Neural cell (in vitro differentiated cells): ENCODE results near the gene ANXA6.

Experiments used
- EP300 ChIP-seq: fragments of 450-650 bp; conservative IDR thresholded peaks from 2 replicates; pipeline ENCODE4 v1.6.1; 2014; ENCODE audit warnings: antibody characterized with exemption, mild to moderate bottlenecking, moderate library complexity; ENCODE audit not compliant: poor library complexity, severe bottlenecking
- EZH2 ChIP-seq: fragments of 200-600, 300-800 bp; shearing (Covaris generic), sonication (generic); IDR thresholded peaks from 2 replicates; pipeline ENCODE4 v1.6.1; 2014; ENCODE audit warnings: antibody characterized with exemption, low read length, borderline replicate concordance, mild to moderate bottlenecking; ENCODE audit not compliant: insufficient read depth, poor library complexity, severe bottlenecking
- MXI1 ChIP-seq: fragments of 450-650 bp; conservative IDR thresholded peaks from 2 replicates; pipeline ENCODE4 v1.6.1; 2014; ENCODE audit warnings: antibody characterized with exemption, mild to moderate bottlenecking; ENCODE audit not compliant: poor library complexity, severe bottlenecking
- POLR2AphosphoS5 ChIP-seq: IDR thresholded peaks from 2 replicates; pipeline ENCODE4 v1.6.1; 2012
- RAD21 ChIP-seq: fragments of 450-650 bp; conservative IDR thresholded peaks from 2 replicates; pipeline ENCODE4 v1.6.1; 2014; ENCODE audit warnings: antibody characterized with exemption, mild to moderate bottlenecking, moderate library complexity
- TAF1 ChIP-seq: IDR thresholded peaks from 2 replicates; pipeline ENCODE4 v1.6.1; 2012; ENCODE audit warnings: low read depth
- TF ChIP-seq, protein P1 (sequence below): fragments of 450-650 bp; IDR thresholded peaks from 2 replicates; pipeline ENCODE4 v1.5.1; 2014; ENCODE audit warnings: antibody characterized with exemption, mild to moderate bottlenecking, moderate library complexity; ENCODE audit not compliant: poor library complexity, severe bottlenecking
- TF ChIP-seq, protein P2 (sequence below): IDR thresholded peaks from 2 replicates; pipeline ENCODE4 v1.6.1; 2012; ENCODE audit warnings: borderline replicate concordance

DNA sequence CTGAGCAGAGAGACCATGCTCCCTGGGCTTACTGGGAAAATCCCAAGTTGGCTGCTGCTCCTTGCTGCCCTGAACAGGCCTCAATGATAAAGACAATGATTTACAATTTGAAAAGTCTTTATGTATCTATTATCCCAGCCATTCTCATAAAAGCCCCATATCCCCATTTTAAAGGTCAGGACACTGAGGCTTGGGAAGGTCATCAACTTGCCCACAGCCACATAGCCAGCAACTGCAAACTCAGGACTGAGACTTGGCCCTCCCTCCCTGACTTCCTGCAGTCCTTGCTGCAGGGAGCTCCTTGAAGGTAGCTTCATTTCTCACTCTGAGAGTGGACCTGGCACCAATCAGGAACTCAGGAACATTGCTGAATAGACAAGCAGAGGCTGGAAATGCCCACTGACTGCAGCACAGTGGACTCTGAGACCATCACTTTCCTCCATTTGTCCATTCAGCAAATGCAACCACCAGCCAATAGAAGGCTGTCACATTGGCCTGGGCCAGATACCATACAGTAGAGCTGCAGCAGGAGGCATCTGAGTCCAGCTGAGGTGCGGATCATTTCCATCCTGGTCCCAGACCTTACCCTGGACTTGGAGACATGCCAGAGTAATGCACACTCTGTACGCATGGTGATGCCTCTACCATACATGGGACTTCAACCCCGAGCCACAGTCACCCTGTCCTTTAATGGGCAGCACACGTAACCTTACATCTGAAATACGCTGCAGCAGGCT lies 95.0 kb downstream of the ANXA6 start:
- TF ChIP-seq, protein P1, sequence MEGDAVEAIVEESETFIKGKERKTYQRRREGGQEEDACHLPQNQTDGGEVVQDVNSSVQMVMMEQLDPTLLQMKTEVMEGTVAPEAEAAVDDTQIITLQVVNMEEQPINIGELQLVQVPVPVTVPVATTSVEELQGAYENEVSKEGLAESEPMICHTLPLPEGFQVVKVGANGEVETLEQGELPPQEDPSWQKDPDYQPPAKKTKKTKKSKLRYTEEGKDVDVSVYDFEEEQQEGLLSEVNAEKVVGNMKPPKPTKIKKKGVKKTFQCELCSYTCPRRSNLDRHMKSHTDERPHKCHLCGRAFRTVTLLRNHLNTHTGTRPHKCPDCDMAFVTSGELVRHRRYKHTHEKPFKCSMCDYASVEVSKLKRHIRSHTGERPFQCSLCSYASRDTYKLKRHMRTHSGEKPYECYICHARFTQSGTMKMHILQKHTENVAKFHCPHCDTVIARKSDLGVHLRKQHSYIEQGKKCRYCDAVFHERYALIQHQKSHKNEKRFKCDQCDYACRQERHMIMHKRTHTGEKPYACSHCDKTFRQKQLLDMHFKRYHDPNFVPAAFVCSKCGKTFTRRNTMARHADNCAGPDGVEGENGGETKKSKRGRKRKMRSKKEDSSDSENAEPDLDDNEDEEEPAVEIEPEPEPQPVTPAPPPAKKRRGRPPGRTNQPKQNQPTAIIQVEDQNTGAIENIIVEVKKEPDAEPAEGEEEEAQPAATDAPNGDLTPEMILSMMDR, result no peak
- no peak for TF ChIP-seq RAD21
- no peak for TF ChIP-seq MXI1
- no peak for TF ChIP-seq EZH2
- no peak for TF ChIP-seq EP300
- no peak for TF ChIP-seq TAF1
- TF ChIP-seq, protein P2, sequence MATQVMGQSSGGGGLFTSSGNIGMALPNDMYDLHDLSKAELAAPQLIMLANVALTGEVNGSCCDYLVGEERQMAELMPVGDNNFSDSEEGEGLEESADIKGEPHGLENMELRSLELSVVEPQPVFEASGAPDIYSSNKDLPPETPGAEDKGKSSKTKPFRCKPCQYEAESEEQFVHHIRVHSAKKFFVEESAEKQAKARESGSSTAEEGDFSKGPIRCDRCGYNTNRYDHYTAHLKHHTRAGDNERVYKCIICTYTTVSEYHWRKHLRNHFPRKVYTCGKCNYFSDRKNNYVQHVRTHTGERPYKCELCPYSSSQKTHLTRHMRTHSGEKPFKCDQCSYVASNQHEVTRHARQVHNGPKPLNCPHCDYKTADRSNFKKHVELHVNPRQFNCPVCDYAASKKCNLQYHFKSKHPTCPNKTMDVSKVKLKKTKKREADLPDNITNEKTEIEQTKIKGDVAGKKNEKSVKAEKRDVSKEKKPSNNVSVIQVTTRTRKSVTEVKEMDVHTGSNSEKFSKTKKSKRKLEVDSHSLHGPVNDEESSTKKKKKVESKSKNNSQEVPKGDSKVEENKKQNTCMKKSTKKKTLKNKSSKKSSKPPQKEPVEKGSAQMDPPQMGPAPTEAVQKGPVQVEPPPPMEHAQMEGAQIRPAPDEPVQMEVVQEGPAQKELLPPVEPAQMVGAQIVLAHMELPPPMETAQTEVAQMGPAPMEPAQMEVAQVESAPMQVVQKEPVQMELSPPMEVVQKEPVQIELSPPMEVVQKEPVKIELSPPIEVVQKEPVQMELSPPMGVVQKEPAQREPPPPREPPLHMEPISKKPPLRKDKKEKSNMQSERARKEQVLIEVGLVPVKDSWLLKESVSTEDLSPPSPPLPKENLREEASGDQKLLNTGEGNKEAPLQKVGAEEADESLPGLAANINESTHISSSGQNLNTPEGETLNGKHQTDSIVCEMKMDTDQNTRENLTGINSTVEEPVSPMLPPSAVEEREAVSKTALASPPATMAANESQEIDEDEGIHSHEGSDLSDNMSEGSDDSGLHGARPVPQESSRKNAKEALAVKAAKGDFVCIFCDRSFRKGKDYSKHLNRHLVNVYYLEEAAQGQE, result no peak
- no peak for TF ChIP-seq POLR2AphosphoS5
